Peyer's patch (tissue), 4 donors: ENCODE results near the gene VSIR.

Experiments
- POLR2A ChIP-seq, 2 donors: fragments of 450-650 bp; IDR thresholded peaks; one replicate each; pipeline ENCODE4 v1.5.1; 2017; ENCODE audit warnings: antibody characterized with exemption in 2 of 2, mild to moderate bottlenecking in 2 of 2, moderate library complexity in 2 of 2
- TF ChIP-seq, protein P1 (sequence below), 6 experiments: fragments of 450-650 bp in 4 of 6; fragments of 200-600 bp in 2 of 6; sonication (generic) in 1 of 6; IDR thresholded peaks; one replicate each; pipeline ENCODE4 v1.5.1; 2017 to 2019; ENCODE audit warnings: antibody characterized with exemption in 6 of 6, mild to moderate bottlenecking in 3 of 6, moderate library complexity in 1 of 6

DNA sequence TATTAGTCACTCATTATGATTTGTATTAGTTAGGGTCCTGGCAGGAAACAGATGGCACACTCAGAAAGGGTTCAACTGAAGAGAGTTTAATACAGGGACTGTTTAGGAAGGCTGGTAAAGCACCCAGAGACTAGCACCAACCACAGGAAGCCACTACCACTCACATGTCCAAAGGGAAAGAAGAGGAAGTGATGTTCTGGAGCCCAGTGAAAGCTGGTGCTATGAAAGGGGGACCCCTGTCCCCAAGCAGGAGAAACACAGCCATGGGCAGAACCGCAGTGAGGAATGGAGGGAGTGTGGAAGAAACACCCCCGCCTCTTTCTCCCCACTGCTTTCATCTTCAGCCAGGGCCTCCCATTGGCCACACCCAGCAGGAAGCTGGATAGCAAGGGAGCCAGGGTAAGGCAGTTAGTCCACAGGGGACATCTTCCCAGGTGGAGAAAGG lies 3.2 kb upstream of the VSIR start:
- TF ChIP-seq, protein P1, sequence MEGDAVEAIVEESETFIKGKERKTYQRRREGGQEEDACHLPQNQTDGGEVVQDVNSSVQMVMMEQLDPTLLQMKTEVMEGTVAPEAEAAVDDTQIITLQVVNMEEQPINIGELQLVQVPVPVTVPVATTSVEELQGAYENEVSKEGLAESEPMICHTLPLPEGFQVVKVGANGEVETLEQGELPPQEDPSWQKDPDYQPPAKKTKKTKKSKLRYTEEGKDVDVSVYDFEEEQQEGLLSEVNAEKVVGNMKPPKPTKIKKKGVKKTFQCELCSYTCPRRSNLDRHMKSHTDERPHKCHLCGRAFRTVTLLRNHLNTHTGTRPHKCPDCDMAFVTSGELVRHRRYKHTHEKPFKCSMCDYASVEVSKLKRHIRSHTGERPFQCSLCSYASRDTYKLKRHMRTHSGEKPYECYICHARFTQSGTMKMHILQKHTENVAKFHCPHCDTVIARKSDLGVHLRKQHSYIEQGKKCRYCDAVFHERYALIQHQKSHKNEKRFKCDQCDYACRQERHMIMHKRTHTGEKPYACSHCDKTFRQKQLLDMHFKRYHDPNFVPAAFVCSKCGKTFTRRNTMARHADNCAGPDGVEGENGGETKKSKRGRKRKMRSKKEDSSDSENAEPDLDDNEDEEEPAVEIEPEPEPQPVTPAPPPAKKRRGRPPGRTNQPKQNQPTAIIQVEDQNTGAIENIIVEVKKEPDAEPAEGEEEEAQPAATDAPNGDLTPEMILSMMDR (IDR thresholded peaks at IDR 0.05) = no peak
- no peak for TF ChIP-seq POLR2A (IDR thresholded peaks at IDR 0.05)
